ENCODE results near the gene GAB4.

GRCh38 chr22:17047656-17048055, 39.6 kb upstream of the GAB4 start:
- TF ChIP-seq USF2 (IDR thresholded peaks at IDR 0.05; ENCODE audit: low read depth, low read length) (no peak), USF2 (CRISPR knock-in tag; IDR thresholded peaks at IDR 0.05; ENCODE audit: borderline replicate concordance) (no peak), NBN (conservative IDR thresholded peaks at IDR 0.05) (no peak), TFDP1 (CRISPR knock-in tag; IDR thresholded peaks at IDR 0.05; ENCODE audit: borderline replicate concordance) (no peak), CEBPZ (IDR thresholded peaks at IDR 0.05; ENCODE audit: low read length) (no peak), ZNF747 (CRISPR knock-in tag; IDR thresholded peaks at IDR 0.05; ENCODE audit: borderline replicate concordance) (no peak), TBL1XR1 (IDR thresholded peaks at IDR 0.05; ENCODE audit: borderline replicate concordance, low read length, partially characterized antibody) (no peak), DNMT1 (CRISPR knock-in tag; IDR thresholded peaks at IDR 0.05) (no peak), ZNF263 (CRISPR knock-in tag; IDR thresholded peaks at IDR 0.05) (no peak)
- TF ChIP-seq, protein P1, sequence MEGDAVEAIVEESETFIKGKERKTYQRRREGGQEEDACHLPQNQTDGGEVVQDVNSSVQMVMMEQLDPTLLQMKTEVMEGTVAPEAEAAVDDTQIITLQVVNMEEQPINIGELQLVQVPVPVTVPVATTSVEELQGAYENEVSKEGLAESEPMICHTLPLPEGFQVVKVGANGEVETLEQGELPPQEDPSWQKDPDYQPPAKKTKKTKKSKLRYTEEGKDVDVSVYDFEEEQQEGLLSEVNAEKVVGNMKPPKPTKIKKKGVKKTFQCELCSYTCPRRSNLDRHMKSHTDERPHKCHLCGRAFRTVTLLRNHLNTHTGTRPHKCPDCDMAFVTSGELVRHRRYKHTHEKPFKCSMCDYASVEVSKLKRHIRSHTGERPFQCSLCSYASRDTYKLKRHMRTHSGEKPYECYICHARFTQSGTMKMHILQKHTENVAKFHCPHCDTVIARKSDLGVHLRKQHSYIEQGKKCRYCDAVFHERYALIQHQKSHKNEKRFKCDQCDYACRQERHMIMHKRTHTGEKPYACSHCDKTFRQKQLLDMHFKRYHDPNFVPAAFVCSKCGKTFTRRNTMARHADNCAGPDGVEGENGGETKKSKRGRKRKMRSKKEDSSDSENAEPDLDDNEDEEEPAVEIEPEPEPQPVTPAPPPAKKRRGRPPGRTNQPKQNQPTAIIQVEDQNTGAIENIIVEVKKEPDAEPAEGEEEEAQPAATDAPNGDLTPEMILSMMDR (CRISPR knock-in tag; IDR thresholded peaks at IDR 0.05): no peak

Data from HepG2 (cell line).